Ishikawa (cell line): Measurements from ENCODE around the gene PODN.

Experiments used
- CEBPB ChIP-seq: IDR thresholded peaks from 2 replicates; pipeline ENCODE4 v1.6.1; 2012
- EP300 ChIP-seq: IDR thresholded peaks from 2 replicates; pipeline ENCODE4 v1.6.1; 2012; ENCODE audit warnings: borderline replicate concordance
- FOXM1 ChIP-seq: IDR thresholded peaks from 2 replicates; pipeline ENCODE4 v1.6.1; 2012; ENCODE audit warnings: low read depth, borderline replicate concordance
- NFIC ChIP-seq: IDR thresholded peaks from 2 replicates; pipeline ENCODE4 v1.6.1; 2012
- RAD21 ChIP-seq: IDR thresholded peaks from 2 replicates; pipeline ENCODE4 v1.6.1; 2012; ENCODE audit warnings: low read depth
- TAF1 ChIP-seq: IDR thresholded peaks from 2 replicates; pipeline ENCODE4 v1.6.1; 2012; ENCODE audit warnings: low read depth, mild to moderate bottlenecking
- TEAD4 ChIP-seq: IDR thresholded peaks from 2 replicates; pipeline ENCODE4 v1.6.1; 2012
- YY1 ChIP-seq: IDR thresholded peaks from 2 replicates; pipeline ENCODE4 v1.6.1; 2012; ENCODE audit warnings: low read depth
- ZBTB7A ChIP-seq: IDR thresholded peaks from 2 replicates; pipeline ENCODE4 v1.6.1; 2012; ENCODE audit warnings: low read depth
- TF ChIP-seq, protein P1 (sequence below): IDR thresholded peaks from 2 replicates; pipeline ENCODE4 v1.6.1; 2012
- TF ChIP-seq, protein P2 (sequence below): IDR thresholded peaks from 2 replicates; pipeline ENCODE4 v1.6.1; 2012; ENCODE audit warnings: low read depth, mild to moderate bottlenecking
- TF ChIP-seq, protein P3 (sequence below): IDR thresholded peaks from 2 replicates; pipeline ENCODE4 v1.6.1; 2012

DNA sequence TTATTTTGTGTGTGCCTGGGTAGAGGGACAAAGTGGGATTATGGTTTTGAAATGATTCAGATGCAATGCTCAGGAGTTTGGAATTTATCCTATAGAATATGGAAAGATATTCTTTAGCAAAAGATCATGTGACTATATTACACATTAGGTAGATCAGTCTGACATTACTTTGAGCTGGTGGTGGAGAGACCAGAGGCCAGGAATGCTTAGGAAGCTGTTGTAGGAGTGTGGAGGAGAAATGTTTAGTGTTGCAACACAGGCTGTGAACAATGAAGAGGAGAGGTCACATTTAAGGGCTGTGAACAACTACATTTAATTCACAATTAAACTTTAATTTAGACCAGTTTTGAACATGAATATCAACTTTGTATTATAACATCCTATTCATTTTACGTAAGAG is 45.3 kb upstream of the PODN start:
- TF ChIP-seq TAF1 (no peak), YY1 (no peak), EP300 (no peak), ZBTB7A (no peak), RAD21 (no peak), FOXM1 (no peak), NFIC (no peak), CEBPB (no peak), TEAD4 (no peak)
- TF ChIP-seq, protein P1, sequence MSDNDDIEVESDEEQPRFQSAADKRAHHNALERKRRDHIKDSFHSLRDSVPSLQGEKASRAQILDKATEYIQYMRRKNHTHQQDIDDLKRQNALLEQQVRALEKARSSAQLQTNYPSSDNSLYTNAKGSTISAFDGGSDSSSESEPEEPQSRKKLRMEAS, result no peak
- TF ChIP-seq, protein P2, sequence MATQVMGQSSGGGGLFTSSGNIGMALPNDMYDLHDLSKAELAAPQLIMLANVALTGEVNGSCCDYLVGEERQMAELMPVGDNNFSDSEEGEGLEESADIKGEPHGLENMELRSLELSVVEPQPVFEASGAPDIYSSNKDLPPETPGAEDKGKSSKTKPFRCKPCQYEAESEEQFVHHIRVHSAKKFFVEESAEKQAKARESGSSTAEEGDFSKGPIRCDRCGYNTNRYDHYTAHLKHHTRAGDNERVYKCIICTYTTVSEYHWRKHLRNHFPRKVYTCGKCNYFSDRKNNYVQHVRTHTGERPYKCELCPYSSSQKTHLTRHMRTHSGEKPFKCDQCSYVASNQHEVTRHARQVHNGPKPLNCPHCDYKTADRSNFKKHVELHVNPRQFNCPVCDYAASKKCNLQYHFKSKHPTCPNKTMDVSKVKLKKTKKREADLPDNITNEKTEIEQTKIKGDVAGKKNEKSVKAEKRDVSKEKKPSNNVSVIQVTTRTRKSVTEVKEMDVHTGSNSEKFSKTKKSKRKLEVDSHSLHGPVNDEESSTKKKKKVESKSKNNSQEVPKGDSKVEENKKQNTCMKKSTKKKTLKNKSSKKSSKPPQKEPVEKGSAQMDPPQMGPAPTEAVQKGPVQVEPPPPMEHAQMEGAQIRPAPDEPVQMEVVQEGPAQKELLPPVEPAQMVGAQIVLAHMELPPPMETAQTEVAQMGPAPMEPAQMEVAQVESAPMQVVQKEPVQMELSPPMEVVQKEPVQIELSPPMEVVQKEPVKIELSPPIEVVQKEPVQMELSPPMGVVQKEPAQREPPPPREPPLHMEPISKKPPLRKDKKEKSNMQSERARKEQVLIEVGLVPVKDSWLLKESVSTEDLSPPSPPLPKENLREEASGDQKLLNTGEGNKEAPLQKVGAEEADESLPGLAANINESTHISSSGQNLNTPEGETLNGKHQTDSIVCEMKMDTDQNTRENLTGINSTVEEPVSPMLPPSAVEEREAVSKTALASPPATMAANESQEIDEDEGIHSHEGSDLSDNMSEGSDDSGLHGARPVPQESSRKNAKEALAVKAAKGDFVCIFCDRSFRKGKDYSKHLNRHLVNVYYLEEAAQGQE, result no peak
- TF ChIP-seq, protein P3, sequence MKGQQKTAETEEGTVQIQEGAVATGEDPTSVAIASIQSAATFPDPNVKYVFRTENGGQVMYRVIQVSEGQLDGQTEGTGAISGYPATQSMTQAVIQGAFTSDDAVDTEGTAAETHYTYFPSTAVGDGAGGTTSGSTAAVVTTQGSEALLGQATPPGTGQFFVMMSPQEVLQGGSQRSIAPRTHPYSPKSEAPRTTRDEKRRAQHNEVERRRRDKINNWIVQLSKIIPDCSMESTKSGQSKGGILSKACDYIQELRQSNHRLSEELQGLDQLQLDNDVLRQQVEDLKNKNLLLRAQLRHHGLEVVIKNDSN, result no peak
